Measurements from ENCODE around the gene PLEKHA1. TPM values are rescaled to one million over a fixed set of nuclear protein-coding genes. Genes with fewer than 3 reads are reported as not detected.

Gene PLEKHA1
- total RNA-seq, 1 experiment from 2014 or later: 30.6 TPM

DNA sequence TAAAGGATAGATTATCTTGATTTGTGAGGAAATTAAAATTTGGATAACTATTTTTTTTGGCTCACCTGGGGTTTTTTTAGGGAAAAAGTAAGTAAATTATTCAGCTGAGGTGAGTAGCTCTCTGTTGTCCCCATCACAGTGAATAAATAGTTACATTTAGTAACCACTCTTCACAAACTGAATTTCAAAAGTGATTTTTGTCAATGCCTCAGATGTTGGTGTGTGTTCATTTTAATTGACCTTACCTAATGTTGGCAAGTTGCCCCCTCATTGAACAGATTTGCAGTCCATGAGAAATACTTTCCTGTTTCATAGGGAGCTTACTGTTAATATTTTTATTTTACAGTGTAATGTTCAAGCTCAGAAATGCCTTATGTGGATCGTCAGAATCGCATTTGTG, 18.3 kb downstream of the PLEKHA1 start:
- Histone ChIP-seq H3K79me2 (ENCODE audit: insufficient read depth, low read length) (peaks cover 29% of the 10 kb centered on the region), H3K27me3 (ENCODE audit: insufficient read depth, low read length) (no peaks in the 10 kb centered on the region), H3K4me2 (ENCODE audit: low read length) (no peak overlapping the region), H2AFZ (ENCODE audit: low read depth, low read length, poor library complexity, severe bottlenecking) (no peak overlapping the region), H3K4me3 (replicated peaks in 1 of 2; ENCODE audit: low read depth in 1 of 2, low read length in 2 of 2) (no peak overlapping the region), H3K9ac (ENCODE audit: low read length) (no peak overlapping the region), H3K36me3 (ENCODE audit: control insufficient read depth in 1 of 2, insufficient read depth in 2 of 2, low read length in 2 of 2) (peaks cover 5 to 13% of the 10 kb centered on the region in 2 experiments; a peak in 3 of 4 replicates), H3K27ac (ENCODE audit: low read depth, low read length) (no peak overlapping the region), H3K9me2 (ENCODE audit: insufficient read depth) (no peaks in the 10 kb centered on the region), H4K20me1 (ENCODE audit: insufficient read depth) (no peaks in the 10 kb centered on the region), H3K4me1 (ENCODE audit: control insufficient read depth in 1 of 2, insufficient read depth in 2 of 2, low read length in 2 of 2) (no peaks in the 10 kb centered on the region), H3K9me3 (ENCODE audit: control insufficient read depth in 1 of 2, insufficient read depth in 1 of 2, low read depth in 1 of 2, low read length in 2 of 2) (no peaks in the 10 kb centered on the region)
- DNase-seq (ENCODE audit: low read depth, low spot score) (no peak), ATAC-seq (no peak)
- BruUV-seq (replicated peaks): no TSS peak
- POLR2A ChIA-PET: no interaction called here
- CTCF ChIA-PET: no interaction called here
- RAD21 ChIA-PET (ENCODE audit: low non-redundant PET in 1 of 2, low total read pairs in 2 of 2, uncharacterized antibody in 2 of 2, unreplicated experiment in 2 of 2): no interaction called here
- no peak for TF ChIP-seq POLR2A (IDR thresholded peaks at IDR 0.05; ENCODE audit: borderline replicate concordance, extremely low read depth, insufficient read depth, insufficient read length)
- TF ChIP-seq, protein P1, sequence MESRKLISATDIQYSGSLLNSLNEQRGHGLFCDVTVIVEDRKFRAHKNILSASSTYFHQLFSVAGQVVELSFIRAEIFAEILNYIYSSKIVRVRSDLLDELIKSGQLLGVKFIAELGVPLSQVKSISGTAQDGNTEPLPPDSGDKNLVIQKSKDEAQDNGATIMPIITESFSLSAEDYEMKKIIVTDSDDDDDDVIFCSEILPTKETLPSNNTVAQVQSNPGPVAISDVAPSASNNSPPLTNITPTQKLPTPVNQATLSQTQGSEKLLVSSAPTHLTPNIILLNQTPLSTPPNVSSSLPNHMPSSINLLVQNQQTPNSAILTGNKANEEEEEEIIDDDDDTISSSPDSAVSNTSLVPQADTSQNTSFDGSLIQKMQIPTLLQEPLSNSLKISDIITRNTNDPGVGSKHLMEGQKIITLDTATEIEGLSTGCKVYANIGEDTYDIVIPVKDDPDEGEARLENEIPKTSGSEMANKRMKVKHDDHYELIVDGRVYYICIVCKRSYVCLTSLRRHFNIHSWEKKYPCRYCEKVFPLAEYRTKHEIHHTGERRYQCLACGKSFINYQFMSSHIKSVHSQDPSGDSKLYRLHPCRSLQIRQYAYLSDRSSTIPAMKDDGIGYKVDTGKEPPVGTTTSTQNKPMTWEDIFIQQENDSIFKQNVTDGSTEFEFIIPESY (IDR thresholded peaks at IDR 0.05; ENCODE audit: extremely low read depth, insufficient replicate concordance, low read length): no peak
- TF ChIP-seq, protein P2, sequence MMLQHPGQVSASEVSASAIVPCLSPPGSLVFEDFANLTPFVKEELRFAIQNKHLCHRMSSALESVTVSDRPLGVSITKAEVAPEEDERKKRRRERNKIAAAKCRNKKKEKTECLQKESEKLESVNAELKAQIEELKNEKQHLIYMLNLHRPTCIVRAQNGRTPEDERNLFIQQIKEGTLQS (IDR thresholded peaks at IDR 0.05): no peak
- no peak for TF ChIP-seq YY1 (IDR thresholded peaks at IDR 0.05; ENCODE audit: extremely low read depth, insufficient replicate concordance, low read depth, low read length)
- TF ChIP-seq SIN3A (IDR thresholded peaks at IDR 0.05; ENCODE audit: low read depth): no peak
- no peak for TF ChIP-seq ELF1 (IDR thresholded peaks at IDR 0.05; ENCODE audit: borderline replicate concordance, low read depth)
- no peak for TF ChIP-seq JUND (IDR thresholded peaks at IDR 0.05)
- TF ChIP-seq EGR1 (IDR thresholded peaks at IDR 0.05; ENCODE audit: low read depth): no peak
- no peak for TF ChIP-seq FOSL1 (IDR thresholded peaks at IDR 0.05; ENCODE audit: low read depth)
- TF ChIP-seq ZFX (IDR thresholded peaks at IDR 0.05): no peak
- no peak for TF ChIP-seq SRF (IDR thresholded peaks at IDR 0.05; ENCODE audit: low read depth)
- TF ChIP-seq RAD21 (IDR thresholded peaks at IDR 0.05; ENCODE audit: low read depth): no peak
- TF ChIP-seq, protein P3, sequence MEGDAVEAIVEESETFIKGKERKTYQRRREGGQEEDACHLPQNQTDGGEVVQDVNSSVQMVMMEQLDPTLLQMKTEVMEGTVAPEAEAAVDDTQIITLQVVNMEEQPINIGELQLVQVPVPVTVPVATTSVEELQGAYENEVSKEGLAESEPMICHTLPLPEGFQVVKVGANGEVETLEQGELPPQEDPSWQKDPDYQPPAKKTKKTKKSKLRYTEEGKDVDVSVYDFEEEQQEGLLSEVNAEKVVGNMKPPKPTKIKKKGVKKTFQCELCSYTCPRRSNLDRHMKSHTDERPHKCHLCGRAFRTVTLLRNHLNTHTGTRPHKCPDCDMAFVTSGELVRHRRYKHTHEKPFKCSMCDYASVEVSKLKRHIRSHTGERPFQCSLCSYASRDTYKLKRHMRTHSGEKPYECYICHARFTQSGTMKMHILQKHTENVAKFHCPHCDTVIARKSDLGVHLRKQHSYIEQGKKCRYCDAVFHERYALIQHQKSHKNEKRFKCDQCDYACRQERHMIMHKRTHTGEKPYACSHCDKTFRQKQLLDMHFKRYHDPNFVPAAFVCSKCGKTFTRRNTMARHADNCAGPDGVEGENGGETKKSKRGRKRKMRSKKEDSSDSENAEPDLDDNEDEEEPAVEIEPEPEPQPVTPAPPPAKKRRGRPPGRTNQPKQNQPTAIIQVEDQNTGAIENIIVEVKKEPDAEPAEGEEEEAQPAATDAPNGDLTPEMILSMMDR (IDR thresholded peaks at IDR 0.05 in 2 of 3, conservative IDR thresholded peaks at IDR 0.05 in 1 of 3; ENCODE audit: borderline replicate concordance in 1 of 3, insufficient read depth in 1 of 3, low read depth in 2 of 3, low read length in 2 of 3): no peak
- intact Hi-C loops (cut with micrococcal nuclease): no loop called here
